A204.1 (cell line): ENCODE results near the gene MID2.
A peak's percentile ranks its signal among the peaks of the same experiment; 100 is the strongest.
"Not testable (repeated sequence)": the region's sequence is repeated elsewhere in the genome, so short reads cannot be mapped to it uniquely, and the experiment has no call there.

Experiments
- FAIRE-seq: peaks from 2 replicates; lab custom pipeline; 2012; peaks lifted over from hg19 to GRCh38; lab: Jason Lieb, UNC

Gene MID2, protein sequence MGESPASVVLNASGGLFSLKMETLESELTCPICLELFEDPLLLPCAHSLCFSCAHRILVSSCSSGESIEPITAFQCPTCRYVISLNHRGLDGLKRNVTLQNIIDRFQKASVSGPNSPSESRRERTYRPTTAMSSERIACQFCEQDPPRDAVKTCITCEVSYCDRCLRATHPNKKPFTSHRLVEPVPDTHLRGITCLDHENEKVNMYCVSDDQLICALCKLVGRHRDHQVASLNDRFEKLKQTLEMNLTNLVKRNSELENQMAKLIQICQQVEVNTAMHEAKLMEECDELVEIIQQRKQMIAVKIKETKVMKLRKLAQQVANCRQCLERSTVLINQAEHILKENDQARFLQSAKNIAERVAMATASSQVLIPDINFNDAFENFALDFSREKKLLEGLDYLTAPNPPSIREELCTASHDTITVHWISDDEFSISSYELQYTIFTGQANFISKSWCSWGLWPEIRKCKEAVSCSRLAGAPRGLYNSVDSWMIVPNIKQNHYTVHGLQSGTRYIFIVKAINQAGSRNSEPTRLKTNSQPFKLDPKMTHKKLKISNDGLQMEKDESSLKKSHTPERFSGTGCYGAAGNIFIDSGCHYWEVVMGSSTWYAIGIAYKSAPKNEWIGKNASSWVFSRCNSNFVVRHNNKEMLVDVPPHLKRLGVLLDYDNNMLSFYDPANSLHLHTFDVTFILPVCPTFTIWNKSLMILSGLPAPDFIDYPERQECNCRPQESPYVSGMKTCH

DNA sequence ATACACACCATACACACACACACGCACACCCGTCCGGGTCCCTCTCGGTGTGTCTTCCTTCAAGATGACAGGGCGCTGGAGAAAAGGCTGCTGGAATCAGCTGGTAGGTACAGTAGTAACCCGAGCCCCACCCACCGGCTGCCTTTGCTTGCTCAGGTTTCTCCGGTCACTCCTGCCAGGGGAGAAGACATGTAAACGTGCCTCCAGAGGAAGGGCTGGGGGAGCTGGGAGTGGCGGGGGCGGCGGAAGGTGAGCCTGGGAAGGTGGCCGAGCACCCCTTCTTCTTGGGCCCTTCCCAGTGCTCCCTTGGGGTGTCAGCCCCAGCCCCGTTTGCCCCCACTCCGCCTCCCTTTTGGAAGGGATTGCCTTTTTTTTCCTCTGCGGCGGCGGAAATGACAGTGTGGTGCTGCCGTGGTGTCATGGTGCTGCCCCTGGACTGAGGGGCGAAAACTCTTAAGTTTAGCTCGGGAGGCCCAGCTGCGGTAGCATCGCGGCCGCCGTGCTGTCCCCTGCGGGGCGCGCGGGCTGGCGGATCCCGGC is at the start of gene MID2:
TSS of gene MID2 (plus strand) at position 169 of the 540 bp plus-strand sequence. CDS start 561 bp downstream, outside the sequence.
- no peak for FAIRE-seq

DNA sequence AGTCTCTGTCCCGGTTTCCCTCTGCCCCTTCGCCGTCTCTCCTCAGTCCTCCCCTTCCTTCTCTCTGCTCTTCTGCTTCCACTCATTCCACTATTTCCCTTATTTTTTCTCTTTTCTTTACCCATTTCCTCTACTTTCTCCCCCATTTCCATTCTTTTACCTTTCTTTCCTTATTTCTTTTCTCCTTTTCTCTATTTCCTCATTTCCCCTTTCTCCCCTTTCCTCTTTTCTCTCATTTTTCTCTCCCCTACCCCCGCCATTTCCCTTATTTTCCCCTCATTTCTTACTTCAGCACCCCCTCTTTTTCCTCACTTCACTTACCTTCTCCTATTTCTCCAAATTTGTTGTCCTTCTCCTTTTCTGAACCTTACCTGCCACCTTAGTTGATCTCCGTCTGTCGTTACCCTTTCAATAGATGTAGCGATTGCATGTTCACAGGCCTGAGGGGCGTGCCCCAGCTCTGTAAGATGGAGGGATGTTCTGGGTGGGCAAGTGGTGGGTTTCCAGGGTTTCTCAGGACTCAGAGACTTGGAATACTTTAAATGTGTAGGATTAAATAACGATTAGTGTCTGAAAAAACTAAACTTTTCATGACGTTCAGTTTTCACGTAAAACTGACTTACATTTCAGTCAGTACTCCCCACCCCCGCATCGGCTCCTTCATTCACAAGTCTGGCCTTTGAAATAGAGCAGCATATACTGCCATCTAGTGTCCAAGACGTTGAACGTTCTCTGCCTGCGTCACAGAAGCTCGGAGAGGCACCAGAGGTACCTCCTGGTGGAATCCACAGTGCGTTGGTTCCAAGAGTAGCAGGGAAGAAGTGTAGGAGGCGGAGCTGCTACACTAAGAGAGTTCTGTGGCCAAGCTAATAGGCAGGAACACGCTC is 48.8 kb upstream of the MID2 start:
- FAIRE-seq: peak; percentile 91

DNA sequence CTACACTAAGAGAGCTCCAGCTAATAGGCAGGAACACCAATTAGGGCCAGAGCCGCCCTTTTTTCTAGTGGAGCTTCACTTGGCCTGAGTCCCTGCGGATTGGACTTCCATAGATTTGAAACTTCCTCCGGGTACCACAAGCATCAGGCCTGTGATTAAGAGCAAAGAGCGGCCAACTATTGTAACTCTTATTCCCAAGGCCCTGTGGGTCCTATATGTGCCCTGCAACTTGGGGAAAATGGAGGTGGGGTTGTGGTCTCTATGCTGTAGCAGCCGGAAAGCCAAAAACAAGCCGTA is 48.2 kb upstream of the MID2 start, which contains the start of gene NCBP2L:
TSS of gene NCBP2L (plus strand) at position 198 of the 297 bp plus-strand sequence. CDS start 16,488 bp downstream, outside the sequence.
- no peak for FAIRE-seq

DNA sequence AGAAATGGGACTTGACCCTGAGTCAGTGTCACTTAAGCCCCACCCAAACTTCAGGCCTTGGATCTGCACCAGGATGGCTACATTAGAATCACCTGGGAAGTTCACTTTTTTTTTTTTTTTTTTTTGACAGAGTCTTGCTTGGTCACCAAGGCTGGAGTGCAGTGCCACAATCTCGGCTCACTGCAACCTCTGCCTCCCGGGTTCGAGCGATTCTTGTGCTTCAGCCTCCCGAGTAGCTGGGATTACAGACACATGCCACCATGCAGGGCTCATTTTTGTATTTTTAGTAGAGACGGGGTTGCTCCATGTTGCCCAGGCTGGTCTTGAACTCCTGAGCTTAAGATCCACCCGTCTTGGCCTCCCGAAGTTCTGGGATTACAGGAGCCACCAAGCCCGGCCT is 45.1 kb upstream of the MID2 start:
- no peak for FAIRE-seq

DNA sequence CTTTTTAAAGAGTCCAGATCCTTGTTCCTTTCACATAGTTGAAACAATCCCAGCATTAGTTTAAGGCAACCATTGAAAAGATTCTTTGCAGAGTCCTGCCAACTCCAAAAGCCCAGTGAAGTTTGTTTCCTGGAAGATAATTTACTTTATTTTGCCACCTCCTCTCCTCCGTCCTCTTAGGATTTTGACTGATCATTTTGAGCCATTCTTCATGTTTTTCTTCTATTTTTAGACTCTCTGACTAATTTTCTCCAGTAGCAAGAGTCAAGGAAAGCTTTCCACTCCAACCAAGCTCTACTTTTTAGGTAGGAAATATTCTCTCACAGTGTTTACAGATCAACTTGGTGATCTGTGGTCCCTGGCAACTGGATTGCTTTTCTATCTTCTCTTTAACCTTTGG is 37.8 kb upstream of the MID2 start:
- no peak for FAIRE-seq

DNA sequence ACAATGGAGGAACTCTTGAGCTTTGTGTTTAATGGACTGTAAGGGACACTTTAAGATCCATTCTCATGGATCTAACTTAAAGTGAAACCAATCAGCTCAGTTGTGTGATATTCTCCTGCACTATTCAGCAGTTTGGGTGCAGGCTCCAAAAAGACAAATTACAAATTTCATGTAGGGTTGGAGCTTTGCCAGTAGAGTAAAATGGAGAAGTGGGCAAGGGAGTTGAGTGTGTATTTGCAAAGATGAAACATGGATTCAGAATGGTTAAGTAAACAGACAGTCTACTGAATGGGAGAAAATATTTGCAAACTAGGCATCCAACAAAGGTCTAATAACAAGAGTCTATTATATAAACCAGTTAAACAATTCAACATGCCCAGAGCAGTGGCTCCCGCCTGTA is 21.2 kb upstream of the MID2 start:
- no peak for FAIRE-seq

DNA sequence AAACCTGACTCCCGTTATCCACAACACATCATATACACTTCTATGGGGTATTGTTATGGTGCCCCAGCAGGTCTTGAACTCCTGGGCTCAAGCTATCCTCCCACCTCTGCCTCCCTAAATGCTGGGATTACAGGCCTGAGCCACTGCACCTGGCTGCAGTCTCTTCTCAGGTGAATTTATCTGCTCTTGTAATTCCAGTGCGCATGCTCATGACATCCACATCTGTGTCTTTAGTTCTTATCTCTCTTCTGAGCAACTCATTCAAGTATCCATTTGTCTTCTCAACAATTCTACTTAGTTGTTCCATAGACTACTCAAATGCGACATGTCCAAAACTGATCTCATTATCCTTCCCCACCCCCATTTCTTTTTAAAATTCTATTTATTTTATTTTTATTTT is 20.5 kb upstream of the MID2 start:
- no peak for FAIRE-seq

DNA sequence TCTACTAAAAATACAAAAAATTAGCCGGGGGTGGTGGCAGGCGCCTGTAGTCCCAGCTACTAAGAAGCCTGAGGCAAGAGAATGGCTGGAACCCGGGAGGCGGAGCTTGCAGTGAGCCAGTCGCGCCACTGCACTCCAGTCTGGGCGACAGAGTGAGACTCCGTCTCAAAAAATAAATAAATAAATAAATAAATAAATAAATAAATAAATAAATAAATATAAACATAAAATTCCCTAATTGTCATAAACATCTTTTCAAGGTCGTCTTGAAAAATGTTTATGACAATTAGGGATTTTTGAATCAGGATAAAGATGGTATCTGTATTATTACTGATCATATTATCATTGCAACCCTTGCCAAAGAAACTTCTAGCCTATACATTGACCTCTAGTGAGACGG is 15.6 kb upstream of the MID2 start:
- FAIRE-seq: not testable (repeated sequence)

DNA sequence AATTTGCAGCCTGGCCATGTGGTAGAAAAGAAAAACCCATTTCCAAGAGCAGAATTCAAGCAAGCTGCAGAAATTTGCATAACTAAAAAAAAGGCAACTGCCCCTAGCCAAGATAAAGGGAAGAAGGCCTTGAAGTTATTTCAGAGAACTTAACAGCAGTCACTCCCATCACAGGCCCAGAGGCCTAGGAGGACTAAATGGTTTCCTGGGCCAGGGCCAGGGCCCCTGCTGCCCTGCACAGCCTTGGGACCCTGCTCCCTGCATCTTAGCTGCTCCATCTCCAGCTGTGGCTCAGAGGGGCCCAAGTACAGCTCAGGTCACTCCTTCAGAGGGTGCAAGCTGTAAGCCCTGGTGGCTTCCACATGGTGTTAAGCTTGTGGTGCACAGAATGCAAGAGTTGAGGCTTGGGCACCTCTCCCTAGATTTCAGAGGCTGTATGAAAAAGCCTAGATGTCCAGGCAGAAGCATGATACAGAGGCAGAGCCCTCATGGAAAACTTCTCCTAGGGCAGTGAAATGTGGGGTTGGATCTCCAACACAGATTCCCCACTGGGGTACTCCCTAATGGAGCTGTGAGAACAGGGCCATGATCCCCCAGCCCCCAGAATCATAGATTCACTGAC is 6.7 kb upstream of the MID2 start:
- FAIRE-seq: no peak

DNA sequence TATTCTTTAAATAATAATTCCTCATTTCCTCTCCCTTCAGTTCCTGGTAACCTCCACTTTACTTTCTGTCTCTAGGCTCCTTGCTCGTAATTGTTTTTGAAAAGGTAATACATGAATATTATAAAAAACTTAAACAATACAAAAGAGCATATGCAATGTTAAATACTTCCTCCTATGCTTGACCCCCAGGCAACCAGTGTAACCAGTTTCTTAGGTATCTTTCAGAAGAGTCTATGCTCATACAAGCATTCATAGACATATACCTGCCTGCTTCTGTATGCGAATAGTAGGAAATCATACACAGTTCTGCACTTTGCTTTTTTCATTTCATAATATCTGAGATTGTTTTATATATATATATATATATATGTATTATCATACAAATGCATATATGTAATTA is 2.6 kb upstream of the MID2 start:
- no peak for FAIRE-seq

DNA sequence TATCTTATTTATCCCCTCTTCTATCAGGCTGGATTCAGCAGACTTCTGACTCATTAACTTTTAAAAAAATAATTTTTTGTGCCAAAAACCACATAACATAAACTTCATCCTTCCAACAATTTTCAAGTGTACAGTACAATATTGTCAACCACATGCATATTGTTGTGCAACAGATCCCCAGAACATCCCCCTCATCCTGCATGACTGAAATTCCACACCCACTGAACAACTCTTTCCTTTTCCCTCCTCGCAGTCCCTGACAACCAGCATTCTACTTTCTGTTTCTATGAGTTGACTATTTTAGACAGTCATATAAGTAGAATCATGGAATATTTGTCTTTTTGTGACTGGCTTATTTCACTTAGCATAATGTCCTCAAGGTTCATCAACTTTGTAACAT is 2.2 kb upstream of the MID2 start:
- FAIRE-seq: no peak

DNA sequence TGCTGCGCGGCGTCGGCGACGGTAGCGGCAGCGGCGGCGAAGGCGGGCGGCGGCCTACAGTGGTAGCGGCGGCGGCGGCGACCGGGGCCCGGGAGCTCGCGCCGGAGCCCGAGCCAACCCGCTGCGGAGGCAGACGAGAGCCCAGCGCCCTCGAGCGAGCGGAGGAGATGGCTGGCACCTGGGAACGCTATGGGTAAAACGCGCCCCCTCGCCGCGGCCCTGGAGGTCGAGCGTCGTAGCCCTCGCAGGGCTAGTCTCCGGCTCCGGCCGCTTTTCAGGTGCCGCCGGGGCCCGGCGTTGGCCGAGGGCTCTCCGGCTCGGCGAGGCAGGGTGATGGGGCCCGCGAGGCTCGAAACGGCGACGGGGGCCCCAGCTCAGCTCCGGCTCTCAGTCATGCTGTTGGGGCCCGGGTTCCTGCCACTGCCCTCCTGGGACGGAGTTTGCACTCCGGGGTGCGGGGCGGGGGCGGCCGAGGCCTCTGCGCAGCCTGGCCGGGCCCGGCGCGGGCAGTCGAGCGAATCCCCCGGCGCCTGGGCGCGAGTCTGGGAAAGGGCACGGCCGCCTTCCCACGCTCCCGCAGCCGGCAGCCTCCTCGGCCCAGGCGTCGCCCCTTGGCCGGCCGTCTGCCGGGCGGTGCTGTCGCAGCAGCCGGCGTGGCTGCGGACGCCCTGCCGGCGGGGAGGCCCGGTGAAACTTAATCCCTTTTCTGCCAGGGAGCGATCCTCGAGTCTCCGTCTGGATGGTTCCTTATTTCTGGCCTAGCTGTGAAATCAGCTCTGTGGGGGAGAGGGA is 768 bp downstream of the MID2 start:
- FAIRE-seq: no peak

DNA sequence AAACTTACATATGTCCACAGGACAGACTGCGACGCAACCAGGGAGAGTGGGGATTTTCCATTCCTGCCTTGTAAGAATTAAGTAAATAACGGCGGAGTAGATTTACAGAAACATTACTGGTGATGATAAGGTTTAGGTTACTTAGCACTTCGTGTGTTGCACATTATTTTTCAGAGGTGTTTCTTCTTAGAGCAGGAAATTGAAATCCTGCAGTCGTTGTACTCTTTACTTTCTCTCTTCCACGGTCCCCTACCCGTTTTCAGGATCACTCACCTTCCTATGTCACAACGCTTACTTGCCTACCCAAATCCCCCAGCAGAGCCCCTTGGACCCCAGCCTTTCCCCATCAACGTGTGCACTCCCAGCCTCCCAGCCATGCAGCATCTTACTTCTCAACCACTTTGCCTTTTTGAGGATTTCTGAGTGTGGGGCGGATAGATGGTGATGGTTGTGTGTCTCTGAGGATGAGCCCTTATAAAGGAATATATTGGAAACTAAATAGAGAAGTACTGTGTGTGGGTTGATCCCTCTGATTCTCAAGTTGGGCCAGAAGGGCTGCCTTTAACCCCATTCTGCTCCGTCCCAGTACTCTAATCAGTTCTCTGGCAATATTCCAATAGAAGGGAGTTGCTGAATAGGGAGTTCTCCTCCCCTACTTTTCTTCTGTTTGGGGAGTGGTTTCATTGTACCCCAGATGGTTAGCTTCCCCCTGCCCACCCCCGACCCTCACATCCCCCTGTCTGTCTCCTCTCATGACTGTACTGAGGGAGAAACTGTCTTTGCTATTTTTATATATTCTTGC is 1.6 kb downstream of the MID2 start:
- FAIRE-seq: no peak

DNA sequence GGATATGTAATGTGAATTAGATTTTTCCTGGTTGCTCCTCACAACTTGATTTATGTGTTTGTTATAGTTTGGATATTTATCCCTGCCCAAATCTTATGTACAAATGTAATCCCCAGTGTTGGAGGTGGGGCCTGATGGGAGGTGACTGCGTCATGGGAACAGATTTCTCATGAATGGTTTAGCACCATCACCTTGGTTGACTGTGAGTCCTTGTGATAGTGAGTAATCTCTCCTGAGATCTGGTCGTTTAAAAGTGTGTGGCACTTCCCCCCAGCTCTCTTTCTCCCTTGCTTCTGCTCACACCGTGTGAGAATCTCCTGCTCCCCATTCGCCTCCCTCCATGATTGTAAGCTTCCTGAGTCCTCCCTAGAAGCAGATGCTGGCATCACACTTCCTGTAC is 2.2 kb downstream of the MID2 start:
- no peak for FAIRE-seq

DNA sequence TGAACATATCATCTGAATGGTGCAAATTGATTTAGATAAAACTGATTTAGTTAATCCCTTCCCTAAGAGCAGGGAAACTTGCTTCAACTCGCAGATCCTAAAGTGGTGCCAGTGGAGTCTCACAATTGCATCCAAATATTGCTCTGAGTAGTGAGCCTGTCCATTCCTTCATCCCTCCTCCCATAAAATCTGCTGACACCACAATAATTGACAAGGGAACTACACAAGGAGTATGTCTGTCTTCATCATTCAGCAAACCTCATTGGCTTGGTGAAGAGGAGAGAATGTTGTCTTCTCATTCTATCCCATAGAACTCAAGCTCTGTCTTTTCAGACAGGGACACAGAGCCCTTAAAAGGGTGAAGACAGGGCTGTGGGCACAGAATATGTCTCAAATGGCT is 4.2 kb downstream of the MID2 start:
- no peak for FAIRE-seq

DNA sequence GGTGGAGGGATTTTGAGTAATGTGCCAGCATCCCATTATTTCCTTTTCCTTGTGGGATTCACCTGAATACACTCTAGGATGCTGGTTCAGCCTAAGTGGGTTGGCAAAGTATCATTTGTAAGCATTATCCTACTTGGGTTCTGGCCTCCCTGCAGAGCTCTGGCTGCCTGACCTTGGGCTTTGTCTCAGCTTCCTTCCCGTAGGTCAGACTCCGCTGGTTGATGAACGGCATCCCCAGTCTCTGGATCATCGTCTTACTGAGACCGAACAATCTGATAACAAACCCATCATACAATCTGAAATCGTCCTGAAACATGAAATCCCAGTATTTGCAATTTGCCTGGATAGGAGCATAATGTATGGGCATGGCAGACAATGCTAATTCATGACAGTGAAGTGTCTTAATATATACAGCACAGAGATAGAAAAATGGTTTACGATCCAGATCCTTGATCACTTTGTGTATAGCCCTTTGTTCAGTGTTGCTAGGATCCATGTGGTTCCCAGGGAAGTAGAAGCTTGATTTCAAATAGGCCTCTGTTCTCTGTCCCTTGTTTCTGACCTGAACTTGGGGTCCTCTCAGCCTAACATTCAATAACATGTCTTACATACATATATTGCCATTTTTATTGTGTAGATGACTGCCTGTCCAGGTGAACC is 5.5 kb downstream of the MID2 start:
- no peak for FAIRE-seq

DNA sequence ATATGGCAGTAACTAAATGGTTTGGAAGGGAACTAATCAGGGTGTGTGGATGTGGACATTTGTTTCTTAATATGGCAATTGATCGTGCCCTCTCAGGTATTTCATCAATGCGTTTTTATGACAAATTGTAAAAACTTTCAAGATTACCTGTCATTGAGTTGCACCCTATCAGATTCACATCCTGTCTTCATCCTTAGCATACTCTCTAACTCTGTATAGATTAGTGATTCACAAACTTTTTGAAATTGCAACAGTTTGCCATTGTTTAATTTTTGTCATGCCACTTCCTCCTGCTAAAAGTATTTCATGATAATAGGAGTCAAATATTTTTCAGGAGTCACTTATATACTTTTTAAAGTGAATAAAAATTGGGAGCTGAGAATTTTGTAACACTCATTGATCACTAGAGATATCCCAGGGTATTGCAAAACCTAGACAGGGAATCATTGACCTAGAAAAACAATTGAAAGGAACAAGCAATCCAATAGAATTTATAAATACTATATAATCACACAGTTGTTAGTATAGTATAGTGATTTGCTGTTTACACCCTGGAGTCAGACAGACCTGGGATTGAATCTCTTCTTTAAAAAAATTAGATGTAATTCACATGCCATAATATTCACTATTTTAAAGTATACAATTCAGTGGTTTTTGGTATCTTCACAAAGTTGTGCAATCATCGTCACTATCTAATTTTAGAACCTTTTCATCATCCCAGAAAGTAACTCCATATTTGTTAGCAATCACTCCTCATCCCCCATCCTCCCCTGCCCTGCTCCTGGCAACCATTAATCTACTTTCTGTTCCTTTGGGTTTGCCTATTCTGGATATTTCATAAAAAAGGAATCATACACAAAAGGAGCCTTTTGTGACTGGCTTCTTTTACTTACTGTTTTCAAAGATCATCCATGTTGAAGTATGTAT is 8.9 kb downstream of the MID2 start:
- FAIRE-seq: no peak

DNA sequence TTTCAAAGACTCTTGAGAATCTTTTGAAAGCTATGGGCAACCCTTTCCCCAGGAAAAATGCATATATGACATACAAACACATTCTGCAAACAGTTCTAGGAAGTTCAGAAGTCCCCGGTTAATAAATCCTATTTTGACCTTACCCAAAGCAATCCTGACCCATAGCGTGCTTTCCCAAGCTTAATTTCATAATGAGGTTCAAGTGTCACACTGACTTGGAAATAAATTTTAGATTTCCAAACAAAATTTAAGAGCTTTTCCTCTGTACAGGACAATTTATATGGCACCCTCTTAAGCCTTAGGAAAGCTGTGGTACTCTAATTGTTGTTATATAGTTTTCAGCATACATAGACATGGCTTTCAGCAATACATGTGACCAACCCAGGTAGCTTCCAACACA is 11.3 kb downstream of the MID2 start:
- FAIRE-seq: no peak

DNA sequence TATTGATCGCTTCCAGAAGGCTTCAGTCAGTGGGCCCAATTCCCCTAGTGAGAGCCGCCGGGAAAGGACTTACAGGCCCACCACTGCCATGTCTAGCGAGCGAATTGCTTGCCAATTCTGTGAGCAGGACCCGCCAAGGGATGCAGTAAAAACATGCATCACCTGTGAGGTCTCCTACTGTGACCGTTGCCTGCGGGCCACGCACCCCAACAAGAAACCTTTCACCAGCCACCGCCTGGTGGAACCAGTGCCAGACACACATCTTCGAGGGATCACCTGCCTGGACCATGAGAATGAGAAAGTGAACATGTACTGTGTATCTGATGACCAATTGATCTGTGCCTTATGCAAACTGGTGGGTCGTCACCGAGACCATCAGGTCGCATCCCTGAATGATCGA is 15.3 kb downstream of the MID2 start:
- no peak for FAIRE-seq
